Measurements from ENCODE around the gene UIMC1.

UIMC1 gene

GRCh38 chr5:176900780-176901204, 105.8 kb downstream of the UIMC1 start:
- no peak for FAIRE-seq

DNA sequence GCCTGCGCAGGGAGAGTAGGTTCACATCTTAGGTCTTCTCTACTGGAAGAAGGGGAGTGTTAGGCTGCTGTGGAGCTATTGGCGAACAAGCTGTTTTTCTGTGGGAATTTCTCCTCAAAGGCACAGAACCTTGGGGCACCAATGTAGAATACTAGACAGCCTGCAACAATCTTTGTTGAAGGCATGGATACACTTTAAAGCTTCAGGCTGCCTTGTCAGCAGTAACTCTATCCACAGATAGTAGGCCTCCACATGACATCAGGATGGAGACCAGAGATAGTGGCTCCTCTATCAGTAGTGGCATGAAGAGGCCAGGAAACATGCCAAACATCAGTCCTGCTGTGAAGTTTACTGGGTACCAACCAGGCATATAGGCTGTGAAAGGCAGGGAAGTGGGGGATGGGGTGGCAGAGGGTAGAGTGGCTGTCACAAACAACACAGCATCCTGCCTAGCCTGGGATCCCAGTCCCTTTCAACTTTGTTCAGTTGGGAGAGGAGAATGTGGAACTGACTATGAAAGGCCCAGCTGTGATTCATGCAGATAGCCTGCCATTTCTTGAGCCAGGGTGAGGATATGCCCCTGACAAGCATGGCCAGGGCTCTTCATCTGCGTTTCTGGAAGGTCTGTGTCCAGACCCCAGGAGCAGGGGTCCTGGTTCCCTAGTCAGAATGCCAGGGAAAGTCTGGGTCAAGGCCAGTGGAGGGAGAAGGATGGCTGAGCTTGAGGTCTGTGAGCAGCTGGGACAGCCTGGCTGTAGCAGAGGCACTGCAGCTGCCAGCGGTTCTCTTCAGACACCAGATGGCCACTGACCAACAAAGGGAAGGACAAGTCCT, 106.4 kb downstream of the UIMC1 start:
- no peak for FAIRE-seq

DNA sequence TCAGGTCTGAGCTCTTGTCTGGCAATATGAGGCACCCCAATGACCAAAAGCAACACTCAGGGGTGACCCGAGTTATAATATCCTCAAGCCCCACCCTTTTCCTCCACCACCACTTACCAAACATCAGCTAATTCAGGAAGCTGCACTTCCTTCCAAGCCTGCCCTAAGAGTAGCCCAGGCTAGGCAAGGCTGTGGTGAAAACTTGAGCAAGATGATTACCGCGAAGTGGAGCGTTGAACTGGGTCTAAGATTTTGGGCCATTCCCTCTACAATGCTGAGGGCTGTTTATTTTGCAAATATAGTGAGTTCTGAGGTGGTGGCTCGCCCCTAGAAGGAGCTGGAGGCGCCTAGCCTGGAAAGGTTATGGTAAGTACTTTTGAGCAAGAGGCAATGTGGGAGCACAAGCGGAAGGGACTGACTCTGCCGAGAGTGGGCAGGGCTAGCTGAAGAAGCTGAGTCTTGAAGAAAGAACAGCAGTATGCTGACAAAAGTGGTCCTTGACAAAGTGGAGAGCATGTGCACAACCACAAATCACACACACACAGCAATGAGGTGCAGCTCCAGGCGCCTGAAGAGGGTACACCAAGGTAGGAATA, 107.2 kb downstream of the UIMC1 start, which contains the start of gene HK3:
Gene HK3 (minus strand): TSS at position 51 of the 596 bp plus-strand sequence. CDS start 3,187 bp downstream, outside the sequence.
- no peak for FAIRE-seq

DNA sequence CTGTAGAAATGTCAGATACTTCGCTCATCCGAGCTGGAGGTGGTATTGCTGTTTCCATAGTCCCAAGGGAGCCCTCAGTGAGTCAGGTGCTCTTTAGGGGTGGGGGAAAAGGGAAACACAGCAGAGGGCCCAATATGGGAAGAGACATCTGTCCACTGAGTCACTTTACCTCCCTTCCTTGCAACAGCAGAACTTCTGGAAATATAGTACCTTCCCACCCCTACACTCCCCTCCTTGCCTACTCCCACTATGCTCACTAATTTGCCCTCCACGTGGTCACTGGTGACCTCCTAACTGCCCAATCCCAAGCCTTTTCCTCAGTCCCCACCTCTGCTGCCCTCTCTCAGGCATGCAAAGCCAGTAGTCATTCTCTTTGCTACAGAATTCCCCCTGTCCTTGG, 109.3 kb downstream of the UIMC1 start:
- no peak for FAIRE-seq

DNA sequence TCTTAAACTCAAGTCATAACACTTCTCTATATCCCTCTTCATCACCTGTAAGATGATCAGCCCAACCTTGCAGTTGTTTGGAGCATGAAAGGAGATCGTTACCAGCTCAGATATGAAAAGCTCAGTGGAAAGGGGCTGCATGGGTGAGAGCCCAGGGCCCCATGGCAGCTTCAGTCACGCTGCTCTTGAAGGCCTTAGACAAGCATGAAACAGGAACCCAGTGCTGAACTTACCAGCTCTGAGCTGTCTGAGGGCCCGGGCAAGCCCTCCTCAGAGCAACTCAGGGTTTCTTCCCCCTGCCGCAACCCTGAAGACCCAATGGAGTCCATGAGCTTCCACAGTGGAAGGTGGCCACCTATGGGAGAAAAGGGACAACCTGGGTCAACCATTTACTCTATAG, 110.7 kb downstream of the UIMC1 start:
- no peak for FAIRE-seq

DNA sequence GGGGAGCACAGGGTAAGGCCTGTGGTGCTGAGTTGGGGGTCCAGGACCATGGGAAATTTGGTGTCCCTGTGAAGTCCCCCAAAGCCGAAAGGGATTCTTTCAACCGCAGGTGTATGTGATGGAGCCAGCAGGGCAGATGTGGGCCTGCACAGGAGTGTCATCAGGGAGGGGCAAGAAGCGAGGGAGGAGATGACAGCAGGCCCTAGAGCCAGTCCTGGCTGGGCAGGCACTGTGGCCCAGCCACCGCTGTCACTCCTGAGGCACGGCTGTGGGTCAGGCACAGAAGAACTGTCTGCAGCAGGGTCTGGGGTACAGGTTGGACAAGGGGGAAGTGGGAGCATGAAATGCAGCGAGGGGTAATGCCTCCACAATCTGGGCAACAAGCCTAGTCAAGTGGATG, 112.3 kb downstream of the UIMC1 start:
- no peak for FAIRE-seq

GRCh38 chr5:176892663-176893062, 113.9 kb downstream of the UIMC1 start:
- FAIRE-seq, result no peak

DNA sequence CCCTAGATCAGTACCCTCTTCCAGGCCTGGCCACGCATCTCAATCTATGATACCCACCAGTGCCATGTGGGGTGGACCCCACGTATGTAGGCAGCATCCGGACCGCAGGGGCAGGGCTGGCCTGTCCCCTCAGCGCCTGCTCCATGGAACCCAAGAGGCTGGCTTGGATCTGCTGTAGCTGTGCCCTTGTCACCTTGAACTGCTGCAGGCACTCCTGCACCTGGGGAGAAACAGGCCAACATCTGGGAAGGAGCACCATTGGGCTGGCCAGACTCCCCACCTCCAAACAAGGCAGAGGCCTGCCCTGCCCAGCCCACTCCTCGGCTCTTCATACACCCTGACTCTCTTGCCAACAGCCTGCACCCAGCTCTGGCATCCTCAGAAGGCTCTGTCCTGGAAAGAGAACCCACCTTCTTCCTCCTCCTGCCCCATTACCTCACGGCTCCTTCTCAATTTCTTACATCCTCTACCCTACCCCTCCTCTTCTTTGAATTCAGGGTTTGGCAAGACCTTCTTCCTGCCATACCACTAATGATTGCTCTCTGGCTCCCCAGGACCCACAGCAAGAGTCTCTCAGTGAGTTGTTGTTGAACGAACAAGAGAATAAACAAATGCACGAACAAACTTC, 115.1 kb downstream of the UIMC1 start:
- FAIRE-seq, result no peak

- FAIRE-seq, result no peak
Measured at GRCh38 chr5:176890455-176891330, 115.9 kb downstream of the UIMC1 start.

GRCh38 chr5:176889321-176890280, 117.0 kb downstream of the UIMC1 start:
- FAIRE-seq, result no peak

- FAIRE-seq, result no peak
Measured at GRCh38 chr5:176888865-176889165, 117.8 kb downstream of the UIMC1 start.

GRCh38 chr5:176888016-176888864, 118.3 kb downstream of the UIMC1 start:
- FAIRE-seq, result no peak

- FAIRE-seq, result no peak
Measured at GRCh38 chr5:176887252-176887849, 119.2 kb downstream of the UIMC1 start.

DNA sequence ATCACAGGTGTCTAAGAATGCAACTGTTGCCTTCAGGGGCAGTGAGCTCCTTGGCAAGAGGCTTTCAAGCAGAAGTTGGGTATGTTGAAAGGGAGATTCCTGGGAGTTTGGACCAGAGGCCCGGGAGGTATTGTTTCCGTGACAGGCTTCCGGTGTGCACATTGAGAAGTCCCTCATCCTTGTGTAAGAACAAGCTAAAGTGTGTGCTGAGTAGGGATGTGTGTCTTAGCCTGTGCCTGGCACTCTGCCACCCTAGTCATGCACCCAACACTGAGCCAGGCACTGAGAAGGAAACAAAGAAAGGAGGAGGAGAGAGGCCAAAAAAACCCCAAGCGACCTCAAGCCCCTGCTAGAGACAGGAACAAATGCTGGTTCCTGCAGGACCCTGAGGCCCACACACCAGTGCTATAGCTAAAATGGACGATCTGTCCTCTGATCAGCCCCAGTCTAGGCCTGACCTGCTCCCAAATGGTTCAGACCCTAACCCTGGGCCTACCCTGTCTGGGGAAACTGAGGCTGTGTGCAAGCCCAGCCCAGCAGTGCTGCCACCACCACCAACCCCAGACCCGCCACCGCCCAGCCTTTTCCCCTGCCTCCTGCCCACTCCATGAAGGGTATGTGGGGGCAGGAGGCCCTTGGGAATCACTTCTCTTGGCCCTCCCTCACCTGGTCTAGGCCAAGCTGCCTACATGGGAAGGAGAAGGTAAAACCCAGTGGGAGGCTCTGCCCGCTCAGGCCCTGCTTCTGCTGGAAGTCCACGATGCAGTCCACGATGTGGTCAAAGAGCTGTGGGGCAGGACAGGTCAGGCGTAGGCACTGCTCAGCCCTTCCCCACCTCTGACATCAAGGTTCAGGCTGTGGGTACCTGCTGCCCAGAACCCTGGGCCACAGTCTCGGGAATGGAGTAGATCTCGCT, 120.0 kb downstream of the UIMC1 start:
- FAIRE-seq, result no peak

- FAIRE-seq, result no peak
Measured at GRCh38 chr5:176884571-176884890, 122.0 kb downstream of the UIMC1 start.

GRCh38 chr5:176883700-176884570, 122.6 kb downstream of the UIMC1 start:
- FAIRE-seq, result no peak

DNA sequence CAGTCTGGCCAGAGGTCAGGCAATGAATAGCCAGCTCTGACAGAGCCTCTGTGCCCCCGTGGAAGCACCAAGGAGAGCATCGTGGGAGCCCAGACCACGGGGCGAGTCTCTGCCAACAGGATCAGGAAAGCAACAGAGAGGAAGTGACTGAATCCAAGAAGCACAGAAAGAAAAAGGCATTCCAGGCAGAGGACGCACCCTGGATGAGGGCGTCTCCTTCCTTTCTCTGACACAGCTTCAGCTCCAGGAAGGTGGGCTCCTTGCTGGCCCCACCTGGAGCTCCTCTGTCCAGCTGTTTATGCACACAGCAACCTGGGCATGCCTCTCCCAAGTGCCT, 124.0 kb downstream of the UIMC1 start:
- no peak for FAIRE-seq

GRCh38 chr5:176881816-176882566, 124.6 kb downstream of the UIMC1 start:
- FAIRE-seq, result no peak

Measured in colon (tissue), 2 donors.